Hepatic stellate cell (primary cell): Measurements from ENCODE around the gene SPATA45.
A peak's percentile ranks its signal among the peaks of the same experiment; 100 is the strongest.
"Not testable (repeated sequence)": the region's sequence is repeated elsewhere in the genome, so short reads cannot be mapped to it uniquely, and the experiment has no call there.

ENCODE experiments used
- DNase-seq: peaks from one replicate; pipeline ENCODE4 v3.0.0; 2011; ENCODE audit warnings: low spot score

SPATA45 gene

GRCh38 chr1:212847549-212847948, at the start of gene SPATA45:
Gene SPATA45 (minus strand): TSS chr1:212847649. CDS start chr1:212836149, 11,500 bp downstream.
- no peak for DNase-seq

GRCh38 chr1:212892108-212892507, 44.7 kb upstream of the SPATA45 start:
- no peak for DNase-seq

GRCh38 chr1:212884592-212884991, 37.1 kb upstream of the SPATA45 start:
- no peak for DNase-seq

- no peak for DNase-seq
Measured at GRCh38 chr1:212879947-212880690, 32.7 kb upstream of the SPATA45 start.

- no peak for DNase-seq
Measured at GRCh38 chr1:212878418-212878817, 31.0 kb upstream of the SPATA45 start.

DNA sequence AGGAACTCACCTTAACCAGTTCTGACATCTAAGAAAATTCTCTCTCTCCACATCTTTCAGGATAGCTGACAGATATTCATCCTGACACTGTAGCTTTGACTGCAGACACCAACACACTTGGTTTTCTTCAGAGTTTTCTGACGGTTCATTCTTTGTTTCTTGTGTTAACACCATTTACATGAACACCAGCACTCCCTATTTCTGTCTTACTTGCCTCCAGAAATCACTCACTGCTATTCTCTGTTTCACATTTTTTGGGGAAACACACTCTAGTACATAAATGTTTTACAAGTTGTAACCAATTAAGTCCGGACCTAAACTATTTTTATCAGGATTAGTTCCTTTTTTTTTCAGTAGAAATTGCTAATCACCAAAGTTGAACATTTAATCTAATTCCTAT, 26.1 kb upstream of the SPATA45 start:
- DNase-seq, result no peak

GRCh38 chr1:212871976-212872375, 24.5 kb upstream of the SPATA45 start:
- DNase-seq, result no peak

- no peak for DNase-seq
Measured at GRCh38 chr1:212867192-212867591, 19.7 kb upstream of the SPATA45 start.

GRCh38 chr1:212864201-212864600, 16.8 kb upstream of the SPATA45 start:
- DNase-seq, result no peak

DNA sequence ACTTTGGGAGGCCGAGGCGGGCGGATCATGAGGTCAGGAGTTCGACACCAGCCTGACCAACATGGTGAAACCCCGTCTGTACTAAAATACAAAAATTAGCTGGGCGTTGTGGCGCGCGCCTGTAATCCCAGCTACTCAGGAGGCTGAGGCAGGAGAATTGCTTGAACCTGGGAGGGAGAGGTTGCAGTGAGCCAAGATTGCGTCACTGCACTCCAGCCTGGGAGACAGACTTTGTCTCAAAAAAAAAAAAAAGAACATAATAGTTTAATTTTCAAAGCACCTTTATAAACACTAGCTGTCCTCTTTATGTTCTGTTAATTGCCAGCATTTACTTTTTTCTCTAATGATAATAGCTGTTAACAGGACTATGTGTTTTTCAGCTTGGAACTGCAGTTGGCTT, 15.9 kb upstream of the SPATA45 start:
- not testable (repeated sequence) for DNase-seq

DNA sequence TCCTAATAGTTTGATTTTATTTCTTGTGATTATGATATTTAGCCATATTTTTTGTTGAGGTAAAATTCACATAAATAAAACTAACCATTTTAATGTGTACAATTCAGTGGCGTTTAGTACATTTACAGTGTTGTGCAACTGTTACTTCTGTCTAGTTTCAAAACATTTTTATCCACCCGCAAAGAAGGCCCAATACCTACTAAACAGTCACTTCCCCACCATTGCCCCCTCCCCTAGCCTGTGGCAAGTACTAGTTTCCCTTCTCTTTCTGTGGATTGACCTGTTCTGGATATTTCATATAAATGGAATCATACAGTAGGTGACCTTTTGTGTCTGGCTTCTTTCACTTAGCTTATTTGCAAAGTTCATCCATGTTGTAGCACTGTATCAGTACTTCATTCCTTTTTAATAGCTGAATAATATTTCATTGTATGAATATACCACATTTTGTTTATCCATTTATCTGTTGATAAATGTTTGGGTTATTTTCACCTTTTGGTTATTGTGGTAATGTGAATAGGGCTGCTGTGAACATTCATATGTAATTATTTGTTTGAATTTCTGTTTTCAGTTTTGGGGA, 14.8 kb upstream of the SPATA45 start:
- no peak for DNase-seq

DNA sequence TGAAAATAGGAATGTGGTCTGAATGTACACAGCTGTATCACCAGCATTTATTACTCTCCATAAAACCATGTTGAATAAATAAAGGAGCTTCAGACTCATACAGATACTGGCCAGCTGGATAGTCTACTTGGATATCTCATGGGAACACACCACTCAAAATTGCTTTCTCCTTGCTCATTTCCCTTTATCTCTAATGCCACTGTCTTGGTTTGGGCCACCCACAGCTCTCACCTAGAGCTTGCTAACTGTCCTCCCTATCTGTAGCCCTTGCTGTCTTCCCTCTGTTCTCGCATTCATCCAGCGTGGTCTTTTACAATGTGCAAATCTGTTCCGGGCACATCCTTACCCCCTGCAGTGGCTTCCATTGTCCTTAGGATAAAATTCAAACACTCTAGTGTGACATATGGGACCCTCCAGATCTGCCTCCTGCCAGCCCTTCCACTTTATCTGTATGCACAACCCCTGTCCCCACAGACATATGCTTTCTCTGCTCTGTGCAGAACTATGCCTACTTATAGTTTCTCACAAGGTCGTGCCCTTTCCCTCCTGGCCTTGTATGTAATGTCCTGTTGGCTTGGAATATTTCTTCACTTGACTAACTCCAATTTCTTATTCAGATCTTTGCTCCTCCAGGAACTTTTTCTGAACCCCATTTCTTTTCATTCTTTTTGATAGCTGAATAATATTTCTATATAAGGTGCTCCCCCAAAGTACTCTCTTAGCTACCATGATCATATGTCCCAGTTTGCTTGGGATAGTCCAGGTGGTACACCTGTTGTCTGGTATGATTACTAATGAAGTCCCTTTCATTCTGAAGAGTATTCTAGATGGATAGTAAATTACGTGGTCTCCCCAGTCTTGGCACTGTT, 13.5 kb upstream of the SPATA45 start:
- DNase-seq, result peak; percentile 8

GRCh38 chr1:212858461-212859265, 11.2 kb upstream of the SPATA45 start:
- DNase-seq, result peak; percentile 45

DNA sequence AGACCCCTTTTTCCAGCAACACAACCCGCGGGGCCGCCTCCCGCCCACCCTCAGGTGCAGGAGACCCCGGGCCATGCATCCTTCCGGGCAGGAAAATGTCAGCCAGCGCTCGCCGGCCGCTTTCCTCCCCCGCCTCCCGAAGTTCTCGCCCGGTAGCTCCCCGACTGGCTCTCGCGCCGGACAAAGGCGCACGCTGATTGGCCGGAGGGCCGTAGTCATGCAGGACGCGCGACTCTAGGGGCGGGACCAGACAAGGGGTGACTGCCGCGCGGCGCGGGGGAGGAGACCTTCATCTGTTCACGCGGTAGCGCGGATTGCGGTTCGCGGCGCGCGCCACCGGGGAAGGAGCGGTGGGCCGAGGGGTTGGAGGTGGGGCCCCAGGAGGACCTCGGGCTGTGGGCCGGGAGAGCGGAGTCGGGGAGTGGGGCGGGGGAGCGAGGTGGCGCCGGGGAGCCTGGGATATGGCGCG, 10.6 kb upstream of the SPATA45 start, which contains the start of gene FLVCR1:
FLVCR1 (plus strand) TSS at position 284 of the 469 bp plus-strand sequence; CDS start at position 462, 178 bp downstream.
- peak; percentile 97 for DNase-seq

DNA sequence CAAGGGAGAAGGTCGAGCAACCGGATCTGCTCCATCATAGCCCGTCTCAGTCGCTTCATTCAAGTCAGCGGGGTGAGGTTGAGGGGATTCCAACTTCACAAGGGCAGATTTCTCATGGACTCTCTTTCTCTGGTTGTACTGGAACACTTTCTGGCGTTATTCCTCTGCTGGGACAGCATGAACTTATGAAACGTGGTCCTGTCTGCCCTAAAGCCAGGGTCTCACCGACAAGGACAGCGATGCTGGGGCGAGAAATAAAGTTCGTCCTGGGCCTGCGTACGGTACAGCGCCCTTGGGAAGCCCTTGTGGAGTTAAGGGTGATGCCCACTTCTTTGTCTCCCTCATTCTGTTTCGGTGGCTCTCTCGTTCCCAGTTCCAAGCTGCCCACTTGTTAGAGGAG, 9.3 kb upstream of the SPATA45 start:
- no peak for DNase-seq

DNA sequence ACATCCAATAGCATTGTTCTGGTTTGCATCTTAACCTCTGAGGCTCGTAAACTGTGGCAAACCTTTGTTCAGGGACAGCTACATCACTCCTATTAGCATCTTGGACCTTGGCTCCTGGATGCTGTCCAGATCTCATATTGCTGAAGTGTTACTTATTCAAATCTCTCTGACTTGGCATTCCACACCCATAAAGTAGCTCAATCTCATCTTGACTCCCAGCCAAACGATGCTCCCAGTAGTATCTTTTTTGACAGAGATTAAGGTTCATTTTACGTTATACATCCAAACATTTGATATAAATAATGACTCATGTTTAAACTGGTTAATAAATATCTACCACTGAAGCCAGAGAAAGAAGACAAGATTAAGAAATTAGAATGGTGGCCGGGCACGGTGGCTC, 6.2 kb upstream of the SPATA45 start:
- no peak for DNase-seq

GRCh38 chr1:212852105-212852688, 4.7 kb upstream of the SPATA45 start:
- no peak for DNase-seq

DNA sequence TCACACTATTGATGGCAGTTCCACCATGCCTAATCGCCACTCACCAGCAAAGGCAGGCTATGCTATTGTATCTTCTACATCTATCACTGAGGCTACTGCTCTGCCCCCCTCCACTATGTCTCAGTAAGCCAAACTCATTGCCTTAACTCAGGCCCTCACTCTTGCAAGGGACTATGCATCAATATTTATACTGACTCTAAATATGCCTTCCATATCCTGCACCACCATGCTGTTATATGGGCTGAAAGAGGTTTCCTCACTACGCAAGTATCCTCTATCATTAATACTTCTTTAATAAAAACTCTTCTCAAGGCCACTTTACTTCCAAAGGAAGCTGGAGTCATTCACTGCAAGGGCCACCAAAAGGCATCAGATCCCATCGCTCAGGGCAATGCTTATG, 2.9 kb downstream of the SPATA45 start:
- not testable (repeated sequence) for DNase-seq

DNA sequence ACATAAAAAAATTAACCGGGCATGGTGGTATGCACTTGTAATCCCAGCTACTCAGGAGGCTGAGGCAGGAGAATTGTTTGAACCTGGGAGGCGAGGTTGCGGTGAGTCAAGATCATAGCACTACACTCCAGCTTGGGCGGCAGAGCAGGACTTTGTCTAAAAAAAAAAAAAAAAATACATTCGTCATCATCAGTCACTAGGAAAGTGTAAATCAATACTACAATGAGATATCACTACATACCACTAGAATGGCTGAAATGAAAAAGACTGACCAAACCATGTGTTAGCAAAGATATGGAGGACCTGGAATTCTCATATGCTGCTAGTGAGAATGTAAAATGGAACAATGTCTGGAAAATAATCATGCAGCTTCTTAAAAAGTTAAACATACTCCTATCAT, 9.3 kb downstream of the SPATA45 start:
- DNase-seq, result no peak

- not testable (repeated sequence) for DNase-seq
Measured at GRCh38 chr1:212833211-212834207, 13.9 kb downstream of the SPATA45 start.
